Activated CD8-positive, alpha-beta T cell treated with anti-CD3 and anti-CD28 coated beads for 36 hours (primary cell): Measurements from ENCODE around the gene CRACDL. TPM values are rescaled to one million over a fixed set of nuclear protein-coding genes. Genes with fewer than 3 reads are reported as not detected.

ENCODE experiments used
- ATAC-seq: fragments of 200-7000 bp; cut with Tn5 transposase; one replicate; pipeline ENCODE4 v1.10.0; 2021; ENCODE audit warnings: mild to moderate bottlenecking, moderate library complexity
- CTCF ChIA-PET: fragments of 350-600 bp; sonication (Branson Sonifier 250); formaldehyde crosslinking; loops from one replicate; lab custom pipeline; 2021; ENCODE audit warnings: antibody characterized with exemption; lab: Charles Lee
- POLR2A ChIA-PET: fragments of 350-600 bp; sonication (Branson Sonifier 250); formaldehyde crosslinking; loops from one replicate; lab custom pipeline; 2021; ENCODE audit warnings: antibody characterized with exemption; lab: Charles Lee
- DNase-seq: peaks from one replicate; pipeline ENCODE4 v3.0.0-alpha.2; 2020
- H3K27ac Mint-ChIP-seq: one replicate; pipeline ENCODE4 v1.8.0; 2021; ENCODE audit warnings: mild to moderate bottlenecking, mixed read lengths
- H3K27me3 Mint-ChIP-seq: one replicate; pipeline ENCODE4 v1.8.0; 2021; ENCODE audit warnings: mixed read lengths
- H3K36me3 Mint-ChIP-seq: one replicate; pipeline ENCODE4 v1.8.0; 2021; ENCODE audit warnings: low read depth, mixed read lengths
- H3K4me1 Mint-ChIP-seq: one replicate; pipeline ENCODE4 v1.8.0; 2021; ENCODE audit warnings: low read depth, mixed read lengths
- H3K4me3 Mint-ChIP-seq: one replicate; pipeline ENCODE4 v1.8.0; 2021; ENCODE audit warnings: mild to moderate bottlenecking, moderate library complexity, mixed read lengths
- H3K9me3 Mint-ChIP-seq: one replicate; pipeline ENCODE4 v1.8.0; 2021; ENCODE audit warnings: mixed read lengths
- CTCF ChIP-seq: fragments of 200-600 bp; IDR thresholded peaks from one replicate; pipeline ENCODE4 v1.8.0; 2022; ENCODE audit warnings: antibody characterized with exemption, mild to moderate bottlenecking
- intact Hi-C: fragments of 100-400 bp; cut with micrococcal nuclease; formaldehyde crosslinking; loops from one replicate; pipeline ENCODE4 v1.10.0; 2022
- total RNA-seq, 2 experiments: library from RNA; stranded (reverse); gene quantifications; one replicate each; pipeline ENCODE4 v1.2.3, GENCODE V29; 2021

The CRACDL gene
- total RNA-seq, 2 experiments from 2014 or later = 0.09 to 0.38 TPM

- Mint-ChIP-seq H3K9me3 (peaks cover 14% of the 10 kb centered on the region), H3K4me1 (peaks cover 8% of the 10 kb centered on the region), H3K27me3 (no peaks in the 10 kb centered on the region), H3K4me3 (no peak overlapping the region), H3K27ac (no peak overlapping the region), H3K36me3 (peaks cover 8% of the 10 kb centered on the region)
- intact Hi-C loops = no loop called here
- CTCF ChIA-PET = no interaction called here
- no peak for TF ChIP-seq CTCF
- POLR2A ChIA-PET = interaction anchor here (2.1 kb wide), 1 partner anchor 11 kb away, joined by 6 read pairs; no protein-coding TSS in a partner anchor
- ATAC-seq (no peak), DNase-seq (no peak)
Measured at GRCh38 chr2:98782570-98782969, 153.5 kb downstream of the CRACDL start.

- Mint-ChIP-seq H3K27me3 (no peaks in the 10 kb centered on the region), H3K9me3 (peaks cover 14% of the 10 kb centered on the region), H3K27ac (no peak overlapping the region), H3K4me3 (no peak overlapping the region), H3K36me3 (peaks cover 8% of the 10 kb centered on the region), H3K4me1 (peaks cover 10% of the 10 kb centered on the region)
- TF ChIP-seq CTCF = no peak
- DNase-seq = no peak
- no peak for ATAC-seq
- CTCF ChIA-PET = interaction anchor here (0.6 kb wide), 1 partner anchor 50 kb away, joined by 3 read pairs; no protein-coding TSS in a partner anchor
- intact Hi-C loops = no loop called here
- POLR2A ChIA-PET = interaction anchor here (1.0 to 2.1 kb wide), 3 partner anchors 9 to 14 kb away, joined by 3 to 6 read pairs (median 3); no protein-coding TSS in a partner anchor
Measured at GRCh38 chr2:98781822-98782221, 154.2 kb downstream of the CRACDL start.

GRCh38 chr2:98778741-98779483 lies 157.1 kb downstream of the CRACDL start:
- no peaks in the 10 kb centered on the region for H3K27me3 Mint-ChIP-seq
- no peak overlapping the region for H3K27ac Mint-ChIP-seq
- POLR2A ChIA-PET = no interaction called here

GRCh38 chr2:98778151-98778550 lies 157.9 kb downstream of the CRACDL start:
- ATAC-seq = no peak
- CTCF ChIA-PET = no interaction called here
- POLR2A ChIA-PET = interaction anchor here (1.0 kb wide), 1 partner anchor 47 kb away, joined by 3 read pairs; the partner anchor contains the start of gene MGAT4A

More at GRCh38 chr2:98778741-98779483, 157.1 kb downstream of the CRACDL start:
- Mint-ChIP-seq H3K4me3 (no peak overlapping the region), H3K9me3 (peaks cover 14% of the 10 kb centered on the region), H3K4me1 (peaks cover 13% of the 10 kb centered on the region), H3K36me3 (peaks cover 8% of the 10 kb centered on the region)
- ATAC-seq (no peak), DNase-seq (no peak)
- intact Hi-C loops = no loop called here
- TF ChIP-seq CTCF = no peak
- CTCF ChIA-PET = interaction anchor here (0.6 kb wide), 1 partner anchor 36 kb away, joined by 3 read pairs; no protein-coding TSS in a partner anchor

More at GRCh38 chr2:98778151-98778550, 157.9 kb downstream of the CRACDL start:
- no peak overlapping the region for H3K4me3 Mint-ChIP-seq
- H3K4me1 Mint-ChIP-seq = peaks cover 20% of the 10 kb centered on the region
- TF ChIP-seq CTCF = no peak
- H3K27me3 Mint-ChIP-seq = no peaks in the 10 kb centered on the region
- peaks cover 8% of the 10 kb centered on the region for H3K36me3 Mint-ChIP-seq
- no peak for DNase-seq
- H3K27ac Mint-ChIP-seq = no peak overlapping the region
- peaks cover 14% of the 10 kb centered on the region for H3K9me3 Mint-ChIP-seq
- intact Hi-C loops = no loop called here
